Mononuclear cell (primary cell): ENCODE data around the gene SLC5A8. TPM values are rescaled to one million over a fixed set of nuclear protein-coding genes. Genes with fewer than 3 reads are reported as not detected.
"Not testable (repeated sequence)": the region's sequence is repeated elsewhere in the genome, so short reads cannot be mapped to it uniquely, and the experiment has no call there.

Experiments
- H3K27me3 ChIP-seq: 2 replicates; pipeline ENCODE4 v1.6.0; 2011; ENCODE audit warnings: low read length, control low read depth; ENCODE audit not compliant: insufficient read depth
- H3K4me1 ChIP-seq: 2 replicates; pipeline ENCODE4 v1.5.1; 2011; ENCODE audit warnings: mild to moderate bottlenecking, low read length, control low read depth; ENCODE audit not compliant: insufficient read depth
- H3K4me3 ChIP-seq: 2 replicates; pipeline ENCODE4 v1.5.1; 2011; ENCODE audit warnings: mild to moderate bottlenecking, low read length, moderate library complexity
- H3K9me3 ChIP-seq: 2 replicates; pipeline ENCODE4 v1.5.1; 2011; ENCODE audit warnings: low read depth, mild to moderate bottlenecking, control low read depth, low read length
- total RNA-seq: library from RNA; depleted of rRNA; stranded (reverse); fragments of >200 nt; gene quantifications from one replicate; pipeline ENCODE4 v1.2.3, GENCODE V29; 2012

The SLC5A8 gene
- total RNA-seq, 1 donor: not detected

DNA sequence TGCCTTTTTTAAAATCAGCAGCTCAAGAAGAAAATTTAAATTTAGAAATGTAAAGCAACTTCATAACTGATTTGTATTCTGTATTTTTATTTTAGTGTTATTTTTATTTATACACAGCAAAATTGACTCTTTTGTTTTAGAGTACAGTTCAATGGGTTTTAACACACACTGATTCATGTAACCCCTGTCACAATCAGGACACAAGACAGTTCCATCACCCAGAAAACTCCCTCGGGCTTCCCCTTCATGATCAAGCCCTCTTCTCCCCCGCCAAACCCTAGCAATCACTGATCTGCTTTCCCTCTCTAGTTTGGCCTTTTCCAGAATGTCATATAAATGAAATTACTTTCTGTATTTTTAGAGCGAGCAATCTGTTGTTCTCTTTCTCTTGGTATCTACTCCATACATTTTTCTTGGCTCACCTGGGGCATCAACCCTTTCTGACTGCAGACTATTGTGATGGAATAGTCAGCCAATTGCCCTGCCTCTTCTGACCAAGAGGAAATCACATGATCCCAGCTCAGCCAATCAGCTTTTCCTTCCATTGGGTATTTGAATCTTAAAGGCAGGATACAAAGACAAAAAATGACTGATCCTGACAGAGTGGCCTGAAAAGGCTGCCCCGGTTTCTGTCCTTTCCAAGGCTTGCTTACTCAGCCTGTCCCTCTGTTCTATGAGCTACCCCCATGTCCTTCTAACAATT is 5.3 kb downstream of the SLC5A8 start:
- H3K9me3 ChIP-seq: no peaks in the 10 kb centered on the region
- H3K4me1 ChIP-seq: no peaks in the 10 kb centered on the region
- H3K4me3 ChIP-seq: no peak overlapping the region
- H3K27me3 ChIP-seq: peaks cover 16% of the 10 kb centered on the region

DNA sequence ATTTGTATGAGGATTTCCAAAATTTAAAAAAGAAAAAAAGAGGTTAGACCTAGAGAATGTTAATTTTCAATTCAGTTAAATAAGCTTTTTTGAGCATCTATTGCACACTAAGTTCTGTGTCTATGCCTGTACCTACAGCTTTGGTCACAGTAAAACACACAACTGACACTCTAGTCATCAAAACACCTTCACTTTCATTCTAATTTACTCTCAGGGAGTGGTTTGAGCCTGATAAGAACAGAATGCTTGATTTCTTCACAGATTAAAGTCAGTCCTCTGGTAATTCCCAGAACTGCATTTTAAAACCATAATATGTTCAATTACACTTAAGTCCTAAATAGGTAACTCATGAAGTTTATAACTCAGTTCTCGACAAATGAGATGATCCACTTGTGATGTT is 9.2 kb downstream of the SLC5A8 start:
- Histone ChIP-seq H3K27me3 (no peaks in the 10 kb centered on the region), H3K4me3 (no peak overlapping the region), H3K9me3 (no peaks in the 10 kb centered on the region), H3K4me1 (no peaks in the 10 kb centered on the region)

DNA sequence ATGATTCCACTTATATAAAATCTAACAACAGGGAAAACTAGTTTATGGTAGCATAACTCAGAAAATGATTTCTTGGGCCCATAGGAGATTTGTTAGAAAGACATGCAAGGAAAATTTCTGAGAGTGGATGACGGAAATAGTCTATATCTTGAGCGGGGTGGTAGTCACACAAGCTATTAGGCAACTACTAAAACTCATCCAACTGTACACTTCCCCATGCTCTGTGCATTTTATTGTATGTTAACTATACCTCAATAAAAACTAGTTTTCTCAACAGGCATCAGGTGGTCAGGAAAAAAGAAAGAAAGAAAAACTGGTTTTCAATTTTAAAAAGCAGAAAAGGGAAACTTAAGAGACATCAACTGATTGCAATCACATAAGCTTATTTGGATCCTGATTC is 9.9 kb downstream of the SLC5A8 start:
- Histone ChIP-seq H3K27me3 (no peaks in the 10 kb centered on the region), H3K9me3 (no peaks in the 10 kb centered on the region), H3K4me3 (no peak overlapping the region)

GRCh38 chr12:101186291-101186690 is 23.7 kb downstream of the SLC5A8 start:
- no peaks in the 10 kb centered on the region for H3K27me3 ChIP-seq
- H3K4me3 ChIP-seq: no peak overlapping the region
- H3K9me3 ChIP-seq: no peaks in the 10 kb centered on the region
- H3K4me1 ChIP-seq: no peaks in the 10 kb centered on the region

More for the DNA sequence above, 9.9 kb downstream of the SLC5A8 start:
- H3K4me1 ChIP-seq: no peaks in the 10 kb centered on the region

GRCh38 chr12:101181776-101182175 is 28.3 kb downstream of the SLC5A8 start:
- no peaks in the 10 kb centered on the region for H3K4me1 ChIP-seq
- H3K9me3 ChIP-seq: no peaks in the 10 kb centered on the region
- H3K4me3 ChIP-seq: no peak overlapping the region
- H3K27me3 ChIP-seq: no peaks in the 10 kb centered on the region

DNA sequence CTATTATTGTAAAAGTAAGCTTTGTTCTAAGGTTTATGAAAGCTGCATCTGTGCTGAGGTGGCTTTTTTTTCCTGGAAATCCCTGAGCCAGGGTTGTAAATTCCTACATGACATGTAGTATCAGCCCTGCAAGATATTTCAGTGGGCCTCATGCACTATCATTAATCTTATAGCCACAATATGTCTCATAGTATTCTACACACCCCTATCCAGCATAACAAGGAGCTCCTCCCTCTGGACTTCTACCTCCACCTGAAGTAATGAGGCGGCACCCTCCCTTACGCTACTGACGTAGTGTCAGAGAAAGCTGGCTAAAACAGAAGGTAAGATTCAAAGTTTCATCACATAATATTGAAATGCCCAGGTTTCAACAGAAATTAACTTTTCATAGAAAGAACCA is 35.5 kb downstream of the SLC5A8 start:
- H3K27me3 ChIP-seq: no peaks in the 10 kb centered on the region
- no peaks in the 10 kb centered on the region for H3K4me1 ChIP-seq
- H3K9me3 ChIP-seq: no peaks in the 10 kb centered on the region
- no peak overlapping the region for H3K4me3 ChIP-seq

GRCh38 chr12:101173197-101173749 is 36.8 kb downstream of the SLC5A8 start:
- Histone ChIP-seq H3K9me3 (no peaks in the 10 kb centered on the region), H3K4me1 (no peaks in the 10 kb centered on the region), H3K27me3 (no peaks in the 10 kb centered on the region), H3K4me3 (no peak overlapping the region)

DNA sequence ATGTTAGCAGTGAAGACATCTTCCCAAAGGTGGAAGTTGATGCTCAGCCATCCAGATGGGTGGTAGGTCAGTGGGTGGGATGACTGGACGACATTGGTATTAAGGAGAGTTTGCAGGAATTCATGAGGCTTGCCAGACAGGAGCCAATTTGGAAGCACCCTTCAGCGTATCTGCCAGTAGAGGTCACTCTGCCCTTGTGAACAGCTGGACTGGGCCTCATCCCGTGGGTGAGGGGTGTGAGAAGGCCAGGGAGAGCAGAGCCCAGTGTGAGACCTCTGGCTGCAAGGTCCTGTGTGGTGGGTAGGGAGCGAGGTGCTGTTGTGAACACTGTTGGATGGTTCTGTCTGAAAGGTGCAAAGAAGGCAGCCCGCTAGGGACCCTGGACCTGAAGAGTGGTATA is 37.7 kb downstream of the SLC5A8 start:
- no peaks in the 10 kb centered on the region for H3K9me3 ChIP-seq
- H3K4me1 ChIP-seq: no peaks in the 10 kb centered on the region
- no peaks in the 10 kb centered on the region for H3K27me3 ChIP-seq
- no peak overlapping the region for H3K4me3 ChIP-seq

- Histone ChIP-seq H3K27me3 (no peaks in the 10 kb centered on the region), H3K4me1 (no peaks in the 10 kb centered on the region), H3K9me3 (no peaks in the 10 kb centered on the region), H3K4me3 (no peak overlapping the region)
These were observed 42.0 kb downstream of the SLC5A8 start for GRCh38 chr12:101168001-101168400.

DNA sequence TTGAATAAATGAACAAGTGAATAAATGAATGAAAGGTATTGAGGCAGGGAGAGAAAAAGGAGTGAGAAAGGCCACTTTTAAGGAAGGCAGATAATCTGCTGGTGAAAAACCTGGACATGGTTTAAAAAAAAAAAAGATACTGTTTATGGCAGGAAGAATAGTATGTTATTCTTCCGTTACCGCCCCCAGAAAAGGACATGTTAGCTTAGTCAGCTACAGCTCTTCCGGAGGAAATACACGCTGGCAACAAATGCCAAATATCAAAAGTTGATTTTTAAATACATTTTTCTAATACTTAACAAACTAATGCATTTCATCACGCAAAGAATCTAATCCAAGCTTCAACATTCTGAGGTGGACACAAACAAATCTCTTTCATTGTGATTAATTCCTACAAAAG is 43.2 kb downstream of the SLC5A8 start:
- H3K9me3 ChIP-seq: no peaks in the 10 kb centered on the region

GRCh38 chr12:101165319-101165718 is 44.7 kb downstream of the SLC5A8 start:
- H3K4me3 ChIP-seq: no peak overlapping the region
- no peaks in the 10 kb centered on the region for H3K4me1 ChIP-seq
- H3K27me3 ChIP-seq: no peaks in the 10 kb centered on the region
- no peaks in the 10 kb centered on the region for H3K9me3 ChIP-seq

More for the DNA sequence above, 43.2 kb downstream of the SLC5A8 start:
- Histone ChIP-seq H3K4me1 (no peaks in the 10 kb centered on the region), H3K4me3 (no peak overlapping the region), H3K27me3 (no peaks in the 10 kb centered on the region)

DNA sequence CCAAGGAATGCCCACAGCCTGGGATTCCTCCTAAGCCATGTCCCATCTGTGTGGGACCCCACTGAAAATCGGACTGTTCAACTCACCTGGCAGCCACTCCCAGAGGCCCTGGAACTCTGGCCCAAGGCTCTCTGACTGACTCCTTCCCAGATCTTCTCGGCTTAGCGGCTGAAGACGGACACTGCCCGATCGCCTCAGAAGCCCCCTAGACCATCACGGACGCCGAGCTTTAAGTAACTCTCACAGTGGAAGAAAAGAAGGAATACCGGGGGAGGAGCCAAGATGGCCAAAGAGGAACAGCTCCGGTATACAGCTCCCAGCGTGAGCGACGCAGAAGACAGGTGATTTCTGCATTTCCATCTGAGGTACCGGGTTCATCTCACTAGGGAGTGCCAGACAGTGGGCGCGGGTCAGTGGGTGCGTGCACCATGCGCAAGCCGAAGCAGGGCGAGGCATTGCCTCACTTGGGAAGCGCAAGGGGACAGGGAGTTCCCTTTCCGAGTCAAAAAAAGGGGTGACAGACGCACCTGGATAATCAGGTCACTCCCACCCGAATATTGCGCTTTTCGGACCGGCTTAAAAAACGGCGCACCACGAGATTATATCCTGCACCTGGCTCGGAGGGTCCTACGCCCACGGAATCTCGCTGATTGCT is 64.1 kb downstream of the SLC5A8 start:
- not testable (repeated sequence) for H3K27me3 ChIP-seq, H3K4me1 ChIP-seq, H3K9me3 ChIP-seq, H3K4me3 ChIP-seq

DNA sequence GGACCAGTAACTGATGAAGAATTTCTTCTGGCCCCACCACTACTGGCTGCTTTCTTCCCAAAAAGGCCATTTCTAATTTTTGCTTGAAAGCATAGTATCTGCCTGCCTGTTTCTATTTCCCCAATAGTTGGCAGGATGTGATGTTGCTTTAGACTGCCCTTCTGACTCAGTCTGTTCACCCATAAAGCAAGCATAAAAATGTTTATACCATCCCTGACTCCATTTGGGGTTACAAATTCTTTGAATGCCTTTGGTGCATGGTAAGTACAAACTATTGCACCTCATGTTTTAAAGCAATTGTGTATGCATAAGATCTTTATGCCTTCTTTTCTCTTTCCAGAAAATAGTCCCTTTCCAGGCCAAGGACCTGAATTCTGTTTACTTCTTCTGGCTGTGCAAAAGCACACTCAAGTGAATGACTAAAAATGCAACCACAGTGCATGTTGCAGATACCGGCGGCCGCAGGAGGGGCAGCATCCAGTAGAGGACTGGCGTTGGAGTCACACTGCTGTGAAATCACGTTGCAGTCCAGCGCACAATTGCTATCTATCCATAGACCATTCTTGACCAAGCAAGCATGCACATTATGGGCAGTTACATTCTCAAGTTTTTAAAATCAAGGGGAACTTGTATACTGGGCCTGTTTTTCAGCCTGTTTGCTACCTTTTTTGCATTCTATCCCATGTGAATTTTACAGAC is 82.4 kb downstream of the SLC5A8 start:
- Histone ChIP-seq H3K27me3 (no peaks in the 10 kb centered on the region), H3K9me3 (no peaks in the 10 kb centered on the region), H3K4me3 (no peak overlapping the region), H3K4me1 (no peaks in the 10 kb centered on the region)

DNA sequence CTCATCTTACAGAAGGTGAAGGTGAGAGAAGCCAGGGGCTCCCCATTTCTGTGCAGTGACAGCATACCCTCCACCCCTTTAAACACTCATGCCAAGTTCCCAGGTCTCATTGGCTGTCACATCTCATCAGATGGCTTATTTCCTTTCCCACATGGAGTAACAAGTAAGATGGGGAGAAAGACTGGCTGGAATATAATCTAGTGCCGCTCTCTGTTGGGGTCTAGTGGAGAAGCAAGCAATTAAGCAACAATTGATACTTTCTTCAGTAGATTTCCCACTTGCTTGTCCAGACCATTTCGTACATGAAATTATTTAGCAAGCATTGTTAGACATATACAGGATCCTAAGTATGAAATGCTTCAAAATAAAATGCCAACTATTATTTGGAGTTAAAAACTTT is 92.2 kb downstream of the SLC5A8 start:
- no peak overlapping the region for H3K4me3 ChIP-seq
- H3K27me3 ChIP-seq: no peaks in the 10 kb centered on the region
- H3K9me3 ChIP-seq: no peaks in the 10 kb centered on the region
- H3K4me1 ChIP-seq: no peaks in the 10 kb centered on the region

DNA sequence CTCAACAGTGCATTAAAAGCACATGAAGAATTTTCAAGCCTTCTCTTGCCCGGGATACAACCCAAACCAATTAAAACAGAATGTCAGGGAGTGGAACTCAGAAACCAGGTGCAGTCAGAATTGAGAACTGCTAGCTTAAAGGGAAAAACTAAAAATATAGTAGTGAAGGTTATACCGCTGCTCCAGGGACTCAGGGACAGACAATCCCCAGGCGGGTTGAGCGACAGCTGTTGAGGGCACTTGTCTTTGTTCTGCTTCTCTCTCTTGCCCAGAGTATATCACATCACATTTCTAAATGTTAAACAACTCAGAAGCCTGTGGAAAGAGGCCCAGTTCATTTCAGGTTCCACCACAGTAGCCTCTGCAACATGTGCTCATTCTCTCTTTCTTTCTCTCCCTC is 93.1 kb downstream of the SLC5A8 start:
- H3K4me1 ChIP-seq: no peaks in the 10 kb centered on the region
- no peak overlapping the region for H3K4me3 ChIP-seq
- H3K9me3 ChIP-seq: no peaks in the 10 kb centered on the region
- H3K27me3 ChIP-seq: no peaks in the 10 kb centered on the region
